HG02759 (cell line): ENCODE results near the gene FAM222B.
"Not testable (repeated sequence)": the region's sequence is repeated elsewhere in the genome, so short reads cannot be mapped to it uniquely, and the experiment has no call there.

ENCODE experiments used
- ATAC-seq: cut with Tn5 transposase; IDR thresholded peaks from one replicate; pipeline ENCODE4 v1.9.1; 2021; ENCODE audit warnings: mild to moderate bottlenecking, moderate library complexity; ENCODE audit not compliant: unreplicated experiment

FAM222B gene, protein sequence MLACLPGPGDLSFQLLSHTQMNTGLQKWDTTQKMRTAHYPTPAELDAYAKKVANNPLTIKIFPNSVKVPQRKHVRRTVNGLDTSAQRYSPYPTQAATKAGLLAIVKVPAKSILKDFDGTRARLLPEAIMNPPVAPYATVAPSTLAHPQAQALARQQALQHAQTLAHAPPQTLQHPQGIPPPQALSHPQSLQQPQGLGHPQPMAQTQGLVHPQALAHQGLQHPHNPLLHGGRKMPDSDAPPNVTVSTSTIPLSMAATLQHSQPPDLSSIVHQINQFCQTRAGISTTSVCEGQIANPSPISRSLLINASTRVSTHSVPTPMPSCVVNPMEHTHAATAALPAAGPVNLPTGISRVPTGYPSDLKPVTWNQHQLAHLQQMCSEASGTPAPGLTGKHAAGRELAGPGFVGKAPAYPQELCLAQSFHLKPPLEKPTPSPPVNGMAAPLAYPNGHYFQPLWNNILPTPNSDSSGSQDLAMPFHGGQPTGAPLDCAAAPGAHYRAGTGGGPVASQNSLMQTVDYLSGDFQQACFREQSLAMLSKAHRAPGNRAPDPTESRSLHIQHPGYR

DNA sequence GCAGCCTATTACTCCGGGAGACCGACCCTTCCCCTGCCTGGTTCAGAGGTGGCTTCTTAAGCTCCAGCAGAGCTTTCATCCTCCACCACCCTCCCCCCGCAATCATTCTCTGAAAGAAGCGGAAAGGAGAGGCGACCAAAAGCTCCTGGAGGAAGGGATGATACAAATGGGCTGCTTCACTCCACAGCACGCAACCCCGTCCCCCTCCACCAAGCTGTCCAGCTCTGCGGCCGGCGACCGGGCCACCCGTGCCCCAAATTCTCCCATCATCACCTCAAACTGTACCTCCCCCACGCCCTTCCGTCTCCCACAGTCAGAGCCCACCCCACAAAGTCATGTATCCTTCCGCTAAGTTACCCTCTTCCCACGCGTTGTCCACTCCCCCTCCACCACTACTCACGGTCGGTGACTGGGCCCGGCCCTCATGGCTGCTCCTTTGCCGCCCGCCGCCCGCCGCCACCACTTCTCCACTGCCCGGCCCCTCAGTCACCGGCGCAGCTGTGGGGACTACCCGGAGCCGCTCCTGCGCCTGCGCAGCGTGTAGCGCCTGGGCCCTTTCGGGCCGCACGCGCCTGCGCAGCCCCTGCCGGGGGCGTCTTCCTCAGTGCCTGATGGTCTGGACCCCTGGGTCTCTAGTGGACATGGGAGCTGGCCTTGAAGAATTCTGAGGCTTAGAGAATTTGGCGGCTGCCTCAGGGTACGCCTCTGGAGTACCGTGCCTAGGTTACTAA lies at the start of gene FAM222B:
FAM222B (minus strand) TSS at position 509 of the 731 bp plus-strand sequence. CDS start 76,123 bp downstream, outside the sequence.
- ATAC-seq, result peak; percentile 92

DNA sequence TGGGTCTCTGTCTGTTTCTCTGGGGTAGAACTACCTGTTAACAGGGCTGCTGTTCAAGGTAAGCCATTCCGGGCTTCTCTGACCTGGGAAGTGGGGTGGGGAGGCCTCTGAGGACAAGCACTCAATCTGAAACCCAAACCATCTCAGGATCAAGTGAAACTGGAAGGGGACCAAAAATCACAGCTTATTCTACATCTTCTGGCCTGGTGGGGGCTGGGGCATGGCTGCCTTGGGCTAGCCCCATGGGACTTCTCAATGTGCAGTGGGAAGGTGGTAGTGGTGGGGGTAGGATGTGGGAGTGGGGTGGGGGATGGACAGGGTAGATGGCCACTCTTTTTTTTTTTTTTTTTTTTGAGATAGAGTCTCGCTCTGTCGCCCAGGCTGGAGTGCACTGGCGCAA lies 49.4 kb upstream of the FAM222B start:
- peak; percentile 37 for ATAC-seq

DNA sequence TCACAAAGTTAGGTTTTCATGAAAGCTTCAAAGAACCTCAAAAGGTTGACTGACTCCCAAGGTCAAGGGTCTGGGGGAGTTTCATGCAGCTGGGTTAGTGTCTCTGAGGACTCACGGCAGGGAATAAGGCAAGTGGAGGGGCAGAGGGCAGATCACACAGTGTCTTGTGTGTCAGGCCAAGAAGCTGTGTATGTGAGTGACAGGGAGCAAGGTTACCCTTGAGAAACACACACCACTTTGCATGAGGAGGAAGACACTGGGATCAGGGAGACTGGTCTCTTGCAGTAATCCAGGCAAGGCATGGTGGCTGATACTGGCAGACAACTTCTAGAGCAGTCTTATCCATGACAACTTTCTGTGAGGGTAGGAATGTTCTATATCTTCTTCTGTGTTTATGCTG lies 48.6 kb upstream of the FAM222B start:
- no peak for ATAC-seq

DNA sequence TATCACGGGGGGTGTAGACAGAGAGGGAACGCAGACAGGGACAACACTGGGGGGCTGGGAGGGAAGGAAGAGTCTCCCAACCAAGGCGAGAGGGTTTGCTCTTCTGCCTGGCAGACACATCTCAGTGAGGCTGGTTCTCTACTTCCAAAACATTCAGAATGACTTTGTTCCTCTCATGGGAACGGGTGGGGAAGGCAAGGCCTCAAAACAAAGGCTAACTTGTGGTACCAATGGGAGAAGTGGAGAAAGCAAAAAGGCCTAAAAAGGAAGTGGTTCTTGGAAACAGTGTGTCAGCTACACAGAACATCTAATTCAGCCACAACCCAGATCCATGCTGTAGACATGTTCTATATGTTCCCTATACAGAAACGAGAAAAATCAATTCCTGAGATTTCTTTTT lies 47.4 kb upstream of the FAM222B start:
- ATAC-seq, result no peak

DNA sequence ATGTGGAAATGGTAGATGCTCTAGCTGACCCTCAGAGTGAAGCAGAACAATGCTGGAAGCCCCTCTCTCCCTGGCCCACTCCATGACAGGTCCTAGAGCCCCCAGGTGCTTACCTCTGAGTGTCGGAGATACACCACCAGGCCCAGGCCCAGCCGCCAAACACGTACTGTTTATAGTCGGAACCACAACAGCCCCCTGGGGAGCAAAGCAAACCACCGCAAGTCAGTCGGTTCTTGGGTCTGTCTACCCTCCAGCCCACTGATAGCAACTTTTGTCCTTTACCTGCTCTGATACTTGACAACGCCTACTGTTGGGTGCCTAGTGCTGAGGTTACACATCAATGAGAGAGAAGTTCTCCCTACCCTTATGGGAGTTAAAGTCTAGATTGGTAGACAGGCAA lies 46.2 kb upstream of the FAM222B start:
- ATAC-seq, result no peak

DNA sequence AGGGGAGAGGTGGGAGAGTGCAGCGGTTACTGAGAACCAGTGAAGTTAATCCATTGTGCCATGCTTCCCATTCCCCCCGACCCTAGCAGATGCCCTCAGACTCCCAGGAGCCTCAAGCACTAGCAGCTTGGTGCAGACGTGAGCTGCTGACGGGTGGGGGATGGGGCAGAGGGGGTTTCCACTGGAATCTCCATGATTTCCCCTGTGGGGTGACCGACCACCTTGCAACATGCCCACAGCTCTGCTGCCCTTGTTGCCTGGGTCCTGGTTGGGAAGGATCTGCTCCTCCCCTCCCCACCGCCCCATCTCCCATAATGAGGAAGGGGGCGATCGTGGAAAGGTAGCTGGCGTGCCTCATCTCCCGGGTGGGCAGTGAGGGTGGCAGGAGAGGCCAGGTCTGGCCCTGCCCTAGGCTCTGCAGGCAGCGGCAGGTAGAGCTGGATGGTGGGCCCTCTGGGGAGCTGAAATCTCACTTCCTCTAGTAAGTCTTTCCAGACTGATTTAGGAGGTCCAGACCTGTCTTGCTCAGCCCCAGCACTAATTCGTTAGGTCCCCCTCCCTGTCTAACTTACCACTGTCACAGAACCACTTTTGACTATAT lies 45.4 kb upstream of the FAM222B start:
- no peak for ATAC-seq

DNA sequence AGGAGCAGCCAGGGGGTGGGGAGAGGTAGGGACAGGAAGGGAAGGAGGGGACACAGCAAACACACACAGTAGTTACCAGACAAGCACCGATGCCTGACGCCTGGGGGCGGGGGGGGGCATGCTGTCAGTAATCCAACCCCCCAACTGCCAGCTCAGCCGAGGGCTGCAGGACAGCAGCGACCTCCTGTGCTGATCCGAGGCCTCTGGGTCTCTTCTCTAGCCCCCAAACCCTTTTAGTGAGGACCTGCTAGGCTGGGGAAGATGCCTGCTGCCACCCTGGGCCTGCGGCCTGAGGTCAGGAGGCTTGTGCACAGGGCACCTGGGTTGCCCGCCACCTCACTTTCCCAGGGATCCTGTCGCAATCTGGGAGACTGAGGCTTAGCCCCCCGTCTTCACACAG lies 43.4 kb upstream of the FAM222B start:
- no peak for ATAC-seq

DNA sequence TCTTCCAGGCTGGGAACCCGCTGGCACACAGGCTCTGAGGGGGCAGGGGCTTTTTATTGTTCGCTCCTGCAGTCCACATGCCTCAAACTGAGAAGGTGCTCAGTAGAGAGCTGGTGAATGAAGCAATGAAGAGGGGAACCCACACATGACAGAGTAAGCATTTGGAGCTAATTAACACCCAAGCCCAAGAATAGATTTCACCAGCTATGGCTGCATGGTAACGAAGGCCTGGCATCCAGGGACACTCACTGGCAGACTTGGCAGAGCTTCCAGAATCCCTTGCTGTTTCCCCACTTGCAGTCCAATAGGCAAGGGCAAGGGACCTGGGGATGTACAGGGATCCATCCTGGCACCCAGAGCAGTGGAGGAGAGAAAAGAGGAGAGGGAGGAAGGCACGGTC lies 42.8 kb upstream of the FAM222B start:
- no peak for ATAC-seq

DNA sequence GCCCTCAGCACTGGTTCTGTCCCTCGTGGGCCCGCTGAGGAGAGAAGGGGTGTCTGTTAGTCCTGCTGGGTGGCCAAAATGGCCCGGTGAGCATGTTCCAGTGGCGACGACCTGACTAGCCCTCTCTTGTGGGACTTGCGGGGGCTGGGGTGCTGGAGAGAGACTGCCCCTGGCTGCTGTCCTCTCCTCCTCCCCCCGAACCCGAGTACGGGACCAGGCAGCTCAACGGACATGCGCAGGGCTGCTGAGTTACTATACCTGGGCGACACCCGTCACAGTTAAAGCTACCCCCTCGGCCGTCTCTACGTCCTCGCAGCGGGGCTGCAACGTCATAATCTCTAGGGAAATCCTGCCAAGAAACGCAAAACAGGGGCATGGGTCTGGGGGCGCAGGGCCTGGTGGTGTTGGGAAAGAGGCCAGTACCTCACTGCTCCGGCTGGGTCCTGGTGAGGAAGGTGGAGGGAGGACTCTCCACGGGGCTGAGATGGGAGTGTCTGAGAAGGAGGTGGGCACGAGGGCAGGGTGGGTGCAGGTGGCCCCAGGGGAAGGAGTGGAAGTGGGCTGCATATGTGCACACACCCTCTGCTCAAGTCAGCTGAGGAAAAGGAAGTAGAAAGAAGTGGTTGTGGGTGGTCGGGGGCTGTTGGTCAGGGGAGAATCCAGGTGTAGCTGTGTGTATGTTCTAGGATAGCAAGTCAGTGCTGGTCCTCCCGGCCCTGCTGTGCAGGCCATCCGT lies 41.5 kb upstream of the FAM222B start:
- no peak for ATAC-seq

DNA sequence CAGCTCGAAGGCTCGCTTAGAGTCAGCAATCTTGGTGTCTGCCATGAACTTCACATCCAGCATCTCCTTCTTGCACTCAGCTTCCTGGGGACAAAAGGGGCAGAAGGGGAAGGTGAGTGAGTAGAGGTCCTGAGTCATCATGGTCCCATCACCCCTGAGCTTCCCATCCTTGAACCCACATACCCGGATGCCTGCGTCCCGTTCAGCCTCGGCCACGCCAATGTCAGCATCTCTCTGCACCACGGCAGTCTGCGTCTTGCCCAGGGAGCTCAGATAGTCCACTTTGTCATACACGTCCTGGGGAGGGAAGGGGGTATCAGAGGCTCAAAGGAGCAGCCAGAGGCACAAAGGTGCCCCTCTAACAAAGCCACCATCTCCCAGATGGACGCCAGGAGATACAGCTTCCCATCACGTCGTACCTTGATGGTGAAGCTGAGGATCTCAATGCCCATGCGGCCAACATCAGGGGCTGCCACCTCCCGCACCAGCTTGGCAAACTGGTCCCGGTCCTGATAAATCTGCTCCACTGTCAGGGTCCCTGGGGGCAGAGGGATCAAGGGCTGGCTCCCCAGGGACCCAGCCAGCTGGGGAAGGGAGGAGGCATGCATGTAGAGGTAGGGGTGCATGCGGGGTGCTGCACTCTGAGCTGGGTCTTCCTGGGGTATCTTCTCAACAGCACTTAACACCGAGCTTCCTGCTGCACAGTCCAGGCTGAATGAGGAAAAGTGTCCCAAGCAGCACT lies 39.7 kb upstream of the FAM222B start:
- no peak for ATAC-seq

DNA sequence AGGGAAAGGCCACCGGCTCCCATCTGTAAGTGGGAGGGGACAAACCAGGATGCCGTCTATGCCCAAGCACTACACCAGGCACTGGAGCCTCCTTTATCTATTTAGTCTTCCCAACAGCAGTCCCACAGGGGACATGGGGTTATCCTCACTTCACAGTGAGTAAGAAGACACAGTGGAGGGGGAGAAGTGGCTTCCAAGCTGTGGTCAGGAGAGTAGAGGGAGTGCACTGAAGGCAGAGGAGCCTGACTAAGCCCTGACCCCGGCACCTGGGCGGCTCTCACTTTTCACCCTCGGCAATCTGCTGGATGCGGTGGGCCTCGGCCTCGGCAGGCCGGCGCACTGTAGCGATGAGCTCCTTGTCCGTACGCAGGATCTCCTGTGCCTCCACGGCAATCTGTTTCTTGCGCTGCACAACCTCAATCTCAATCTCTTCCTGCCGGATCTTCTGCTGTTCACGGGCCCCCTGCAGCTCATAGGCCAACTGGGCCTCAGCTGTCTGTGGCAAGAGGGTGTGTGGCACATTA lies 39.0 kb upstream of the FAM222B start:
- ATAC-seq, result no peak

DNA sequence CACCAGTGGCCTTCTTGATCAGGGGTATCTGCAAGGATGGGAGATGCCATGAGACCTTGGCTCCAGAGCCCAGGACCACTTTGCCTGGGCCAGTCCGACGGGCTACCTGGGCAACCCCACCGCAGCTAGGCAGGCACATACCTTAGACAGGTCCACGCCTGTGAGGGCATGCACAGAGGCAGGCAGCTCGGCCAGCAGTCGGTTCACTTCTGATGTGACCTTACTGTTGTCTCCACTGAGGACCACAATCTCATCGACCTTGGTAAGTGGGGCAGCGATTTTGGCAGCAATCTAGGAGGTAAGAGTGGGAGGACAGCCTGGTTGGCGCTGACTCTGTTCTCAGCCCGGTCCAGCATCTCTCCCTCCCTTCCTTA lies 38.0 kb upstream of the FAM222B start:
- no peak for ATAC-seq

DNA sequence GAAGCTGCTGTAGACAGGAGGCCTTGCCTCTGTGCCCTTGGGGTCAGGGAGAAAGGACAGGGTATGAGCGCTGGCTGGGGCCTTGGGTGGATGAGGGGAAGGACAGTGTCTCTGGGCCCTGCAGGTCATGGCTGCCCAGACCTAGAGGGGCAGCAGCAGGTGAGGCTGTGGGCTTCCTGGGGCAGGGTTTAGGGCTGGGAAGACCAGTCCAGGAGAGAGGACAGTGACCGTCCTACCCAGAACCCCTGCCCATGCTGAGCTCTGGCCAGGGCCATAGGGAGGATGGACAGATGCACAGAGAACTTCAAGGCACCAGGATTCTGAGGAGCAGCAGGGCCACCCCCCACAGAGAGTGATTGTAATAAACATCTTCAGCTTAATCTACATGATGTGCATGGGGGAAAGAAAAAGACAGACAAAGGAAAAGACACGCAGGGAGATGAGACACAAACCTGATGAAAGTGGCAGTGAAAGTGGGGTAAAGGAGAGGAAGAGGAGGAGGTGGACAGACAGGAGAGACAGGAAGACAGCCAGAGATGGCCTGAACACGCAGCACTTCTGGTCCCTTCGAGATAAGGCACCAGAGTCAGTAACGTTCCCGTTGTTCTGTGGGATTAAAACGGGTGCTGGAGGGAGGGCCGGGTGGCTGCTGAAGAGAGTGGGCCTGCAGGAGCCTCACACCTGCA lies 37.4 kb upstream of the FAM222B start:
- ATAC-seq, result no peak

DNA sequence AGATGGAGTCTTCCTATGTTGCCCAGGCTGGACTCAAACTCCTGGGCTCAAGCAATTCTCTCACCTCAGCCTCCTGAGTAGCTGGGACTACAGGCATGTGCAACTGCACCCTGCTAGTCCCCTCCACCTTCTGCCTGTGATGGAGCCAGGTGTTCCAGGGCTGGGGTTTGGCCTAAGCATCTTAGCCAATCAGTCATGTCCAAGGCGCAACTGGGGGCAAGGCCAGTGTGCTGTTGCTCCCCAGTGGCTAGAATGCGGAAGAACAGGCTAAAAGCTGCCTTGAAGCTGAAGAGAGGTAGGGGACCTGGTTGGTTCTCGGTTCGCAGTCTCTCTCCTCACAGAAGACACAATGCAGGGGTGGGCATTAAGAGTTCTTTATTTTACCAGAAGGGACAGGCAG lies 36.4 kb upstream of the FAM222B start:
- no peak for ATAC-seq

DNA sequence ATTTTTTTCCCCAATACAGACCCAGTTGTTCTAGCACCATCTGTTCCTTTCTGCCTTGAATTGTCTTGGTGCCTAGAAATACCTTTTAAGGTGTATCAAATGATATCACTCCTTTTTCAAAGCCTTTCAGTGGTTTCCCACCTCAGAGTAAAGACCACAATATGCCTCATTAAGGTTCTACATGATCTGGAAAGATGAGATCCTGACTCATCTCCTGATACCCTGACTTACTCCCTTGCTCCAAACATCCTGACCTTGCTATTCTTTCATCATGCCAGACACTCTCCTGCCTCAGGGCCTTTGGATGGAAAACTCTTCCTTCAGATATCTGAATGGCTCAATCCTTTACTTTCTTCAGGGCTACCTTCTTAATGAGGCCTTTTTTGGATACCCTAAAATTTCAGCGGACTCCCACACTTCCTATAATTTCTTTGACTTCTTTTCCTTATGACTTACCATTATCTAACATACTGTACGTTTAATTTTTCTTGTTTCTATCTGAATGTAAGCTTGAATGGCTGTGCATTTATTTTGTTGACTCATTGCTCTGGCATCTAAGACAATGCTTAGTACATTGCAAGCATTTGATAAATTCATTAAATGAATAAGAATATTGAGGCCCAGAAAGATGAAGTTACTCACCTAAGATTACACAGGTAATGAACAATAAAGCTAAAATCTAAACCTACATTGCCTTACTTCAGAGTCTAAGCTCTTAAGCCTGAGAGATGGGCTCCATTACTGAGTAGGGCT lies 35.7 kb upstream of the FAM222B start:
- no peak for ATAC-seq

DNA sequence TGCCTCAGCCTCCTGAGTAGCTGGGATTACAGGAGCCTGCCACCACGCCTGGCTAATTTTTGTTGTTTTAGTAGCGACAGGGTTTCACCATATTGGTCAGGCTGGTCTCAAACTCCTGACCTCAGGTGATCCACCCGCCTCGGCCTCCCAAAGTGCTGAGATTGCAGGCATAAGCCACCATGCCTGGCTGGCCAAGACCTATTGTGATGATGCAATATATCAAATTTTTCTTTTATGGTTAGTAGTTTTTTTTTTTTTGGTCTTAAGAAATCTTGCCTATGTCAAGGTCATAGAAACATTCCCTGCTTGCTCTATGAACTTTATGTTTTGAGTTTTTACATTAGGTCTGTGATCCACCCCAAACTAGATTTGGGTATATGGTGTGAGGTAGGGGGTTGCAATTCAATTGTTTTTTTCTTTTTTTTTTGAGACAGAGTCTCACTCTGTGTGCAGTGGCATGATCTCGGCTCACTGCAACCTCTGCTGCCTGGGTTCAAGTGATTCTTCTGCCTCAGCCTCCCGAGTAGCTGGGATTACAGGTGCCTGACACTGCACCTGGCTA lies 34.6 kb upstream of the FAM222B start:
- ATAC-seq, result not testable (repeated sequence)

DNA sequence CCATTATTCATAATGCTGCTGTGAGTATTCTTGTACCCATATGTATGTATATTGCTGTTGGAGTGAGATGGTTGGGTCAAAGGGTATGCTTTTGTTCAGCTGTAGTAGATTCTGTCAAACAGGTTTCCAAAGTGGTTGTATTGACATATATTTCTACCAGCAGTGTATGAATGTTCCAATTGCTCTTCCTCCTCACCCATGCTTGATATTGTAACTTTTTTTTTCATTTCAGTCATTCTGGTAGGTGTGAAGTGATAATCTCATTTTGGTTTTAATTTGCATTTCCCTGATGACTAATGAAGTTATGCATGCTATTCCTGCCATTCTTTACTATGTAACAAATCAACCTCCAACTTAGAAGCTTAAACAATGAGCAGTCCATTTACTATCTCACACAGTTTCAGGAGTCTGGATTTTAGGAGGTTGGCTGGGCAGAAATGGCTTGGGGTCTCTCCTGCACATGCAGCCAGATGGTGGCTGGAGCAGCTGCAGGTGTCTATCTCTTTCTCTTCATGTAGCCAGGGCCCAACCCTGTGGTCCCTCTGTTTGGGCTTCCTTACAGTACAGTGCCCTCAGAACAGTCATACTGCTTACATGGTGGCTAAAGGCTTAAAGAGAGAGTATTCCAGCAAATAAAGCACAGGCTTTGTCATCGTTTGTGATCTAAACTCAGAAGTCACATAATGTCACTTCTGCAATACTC lies 33.4 kb upstream of the FAM222B start:
- no peak for ATAC-seq

DNA sequence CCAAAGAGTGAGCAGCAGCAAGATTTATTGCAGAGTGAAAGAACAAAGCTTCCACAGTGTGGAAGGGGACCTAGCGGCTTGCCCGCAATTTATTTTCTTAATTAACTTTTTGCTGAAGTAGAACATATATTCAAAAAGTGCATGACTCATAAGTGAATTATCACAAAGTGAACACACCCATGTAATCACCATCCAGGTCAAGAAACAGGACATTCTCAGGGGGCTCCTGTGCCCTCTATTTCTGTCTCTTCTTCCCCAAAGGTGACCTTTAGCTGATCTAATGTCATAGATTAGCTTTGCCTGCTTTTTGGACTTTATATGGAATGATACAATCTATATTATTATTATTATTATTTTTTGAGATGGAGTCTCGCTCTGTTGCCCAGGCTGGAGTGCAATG lies 32.2 kb upstream of the FAM222B start:
- ATAC-seq, result no peak
